ENCODE results near the gene APP.

GRCh38 chr21:26157801-26158200 lies 12.8 kb downstream of the APP start:
- TF ChIP-seq CTCF (IDR thresholded peaks at IDR 0.05) (no peak), POLR2A (IDR thresholded peaks at IDR 0.05) (no peak), POLR2AphosphoS5 (IDR thresholded peaks at IDR 0.05) (no peak)
